Neutrophil (primary cell): ENCODE results near the gene STAP2.
A peak's percentile ranks its signal among the peaks of the same experiment; 100 is the strongest.

ENCODE experiments used
- H3K27ac ChIP-seq: fragments of 200-600 bp; sonication (generic); 2 replicates; pipeline ENCODE4 v1.5.1; 2016; ENCODE audit warnings: mild to moderate bottlenecking, moderate library complexity
- H3K27me3 ChIP-seq: fragments of 200-600 bp; sonication (generic); 2 replicates; pipeline ENCODE4 v1.6.0; 2016; ENCODE audit warnings: mild to moderate bottlenecking
- H3K36me3 ChIP-seq: fragments of 200-600 bp; sonication (generic); 2 replicates; pipeline ENCODE4 v1.5.1; 2017
- H3K4me1 ChIP-seq, 2 experiments: fragments of 200-600 bp in 1 of 2; sonication (generic) in 1 of 2; 1 replicate in 1 of 2; 2 replicates in 1 of 2; pipeline versions ENCODE4 v1.5.1 to v1.6.1; 2013 to 2016; ENCODE audit warnings: low read depth in 1 of 2, low read length in 1 of 2, mild to moderate bottlenecking in 1 of 2, moderate library complexity in 1 of 2; ENCODE audit not compliant: control insufficient read depth in 1 of 2, insufficient read depth in 1 of 2
- H3K4me3 ChIP-seq, 2 experiments: fragments of 200-600 bp in 1 of 2; sonication (generic) in 1 of 2; 1 replicate in 1 of 2; 2 replicates in 1 of 2; pipeline ENCODE4 v1.5.1; 2013 to 2016; ENCODE audit warnings: low read depth in 1 of 2, low read length in 1 of 2, mild to moderate bottlenecking in 1 of 2, moderate library complexity in 1 of 2
- H3K9me3 ChIP-seq: fragments of 200-600 bp; sonication (generic); 2 replicates; pipeline ENCODE4 v1.5.1; 2016
- CTCF ChIP-seq: fragments of 200-600 bp; sonication (generic); IDR thresholded peaks from 2 replicates; pipeline ENCODE4 v1.5.1; 2016; ENCODE audit warnings: antibody characterized with exemption

The STAP2 gene

GRCh38 chr19:4328243-4328990, 10.2 kb downstream of the STAP2 start:
- TF ChIP-seq CTCF, result no peak
- Histone ChIP-seq H3K27ac (no peak overlapping the region), H3K4me1 (peaks cover 10 to 19% of the 10 kb centered on the region in 2 experiments), H3K4me3 (peak overlapping the region; percentile 43 to 56), H3K27me3 (peaks cover 56% of the 10 kb centered on the region), H3K36me3 (no peaks in the 10 kb centered on the region), H3K9me3 (no peaks in the 10 kb centered on the region)

DNA sequence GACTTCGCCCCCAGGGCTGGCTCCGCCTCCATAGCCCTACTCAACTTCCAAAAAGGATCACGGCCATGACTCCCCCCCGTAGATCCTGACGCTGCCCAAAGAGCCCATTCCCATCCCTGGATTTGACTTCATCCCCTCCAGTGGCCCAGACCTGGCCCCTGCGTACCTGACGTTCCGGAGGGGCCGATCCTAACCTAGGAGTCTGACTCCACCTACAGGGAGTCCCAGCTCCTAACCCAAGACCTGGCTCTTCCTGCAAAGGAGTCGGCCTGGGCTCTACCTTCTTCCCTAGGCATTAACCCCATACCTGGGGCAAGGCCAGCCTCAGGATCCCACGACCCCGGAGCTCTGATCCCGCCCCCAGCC, 10.8 kb downstream of the STAP2 start:
- no peak for TF ChIP-seq CTCF
- H3K4me1 ChIP-seq, result peaks cover 10 to 19% of the 10 kb centered on the region in 2 experiments
- H3K27ac ChIP-seq, result no peak overlapping the region
- H3K4me3 ChIP-seq, result peak overlapping the region; percentile 21 to 56
- no peaks in the 10 kb centered on the region for H3K9me3 ChIP-seq
- peaks cover 56% of the 10 kb centered on the region for H3K27me3 ChIP-seq
- H3K36me3 ChIP-seq, result no peaks in the 10 kb centered on the region

- peaks cover 56% of the 10 kb centered on the region for H3K27me3 ChIP-seq
- peaks cover under 1% of the 10 kb centered on the region for H3K9me3 ChIP-seq
- H3K4me3 ChIP-seq, result peak overlapping the region; percentile 21 to 56
- H3K36me3 ChIP-seq, result no peaks in the 10 kb centered on the region
- no peak overlapping the region for H3K27ac ChIP-seq
- peaks cover 10 to 19% of the 10 kb centered on the region in 2 experiments for H3K4me1 ChIP-seq
- TF ChIP-seq CTCF, result no peak
Measured at GRCh38 chr19:4327252-4327876, 11.3 kb downstream of the STAP2 start.

- H3K9me3 ChIP-seq, result peaks cover 6% of the 10 kb centered on the region
- H3K27ac ChIP-seq, result no peak overlapping the region
- TF ChIP-seq CTCF, result no peak
- H3K36me3 ChIP-seq, result no peaks in the 10 kb centered on the region
- H3K4me1 ChIP-seq, result peaks cover 10 to 19% of the 10 kb centered on the region in 2 experiments
- H3K4me3 ChIP-seq, result peak overlapping the region in 1 of 2 experiments; percentile 56
- H3K27me3 ChIP-seq, result peaks cover 56% of the 10 kb centered on the region
Measured at GRCh38 chr19:4326837-4327251, 11.8 kb downstream of the STAP2 start.

- Histone ChIP-seq H3K4me1 (peaks cover 10 to 19% of the 10 kb centered on the region in 2 experiments), H3K9me3 (peaks cover 8% of the 10 kb centered on the region), H3K27ac (no peak overlapping the region), H3K36me3 (no peaks in the 10 kb centered on the region), H3K4me3 (no peak overlapping the region), H3K27me3 (peaks cover 56% of the 10 kb centered on the region)
- TF ChIP-seq CTCF, result no peak
Measured at GRCh38 chr19:4326215-4326836, 12.3 kb downstream of the STAP2 start.
